K562 (cell line): ENCODE measurements around the gene CHCHD4. TPM values are rescaled to one million over a fixed set of nuclear protein-coding genes. Genes with fewer than 3 reads are reported as not detected.

Source experiments
- ARNT ChIP-seq, 2 experiments: fragments of 450-650 bp; IDR thresholded peaks; 2 replicates each; pipeline ENCODE4 v1.6.1; 2016; ENCODE audit warnings: mild to moderate bottlenecking in 1 of 2
- BHLHE40 ChIP-seq: IDR thresholded peaks from 2 replicates; pipeline ENCODE4 v1.6.1; 2011; ENCODE audit warnings: low read length, improper control_type of control experiment
- DIDO1 ChIP-seq: fragments of 450-650 bp; IDR thresholded peaks from 2 replicates; pipeline ENCODE4 v1.6.1; 2016; ENCODE audit warnings: low read depth, missing biosample characterization, missing genetic modification characterization
- ELF4 ChIP-seq: fragments of 450-650 bp; formaldehyde crosslinking; IDR thresholded peaks from 2 replicates; pipeline ENCODE4 v1.4.0; 2022; ENCODE audit warnings: missing genetic modification characterization
- ETV6 ChIP-seq, 3 experiments: fragments of 150-350 bp in 1 of 3; sonication (generic) in 1 of 3; formaldehyde crosslinking in 1 of 3; IDR thresholded peaks; 2 replicates each; pipeline versions ENCODE4 v1.6.1 to v1.8.0; 2014 to 2022; ENCODE audit warnings: borderline replicate concordance in 2 of 3, low read depth in 2 of 3, antibody characterized with exemption in 1 of 3, low read length in 1 of 3, mild to moderate bottlenecking in 1 of 3, missing genetic modification reagents in 1 of 3
- HDAC1 ChIP-seq, 2 experiments: fragments of 450-650 bp; IDR thresholded peaks; 2 replicates each; pipeline ENCODE4 v1.6.1; 2016 to 2017; ENCODE audit warnings: inconsistent platforms in 1 of 2, mild to moderate bottlenecking in 1 of 2, moderate library complexity in 1 of 2
- SMAD3 ChIP-seq: fragments of 450-650 bp; formaldehyde crosslinking; conservative IDR thresholded peaks from 2 replicates; pipeline ENCODE4 v1.4.0; 2020; ENCODE audit warnings: mild to moderate bottlenecking
- TEAD2 ChIP-seq: fragments of 450-650 bp; IDR thresholded peaks from 2 replicates; pipeline ENCODE4 v1.6.1; 2016; ENCODE audit warnings: missing genetic modification characterization, control low read depth, missing compliant biosample characterization
- TRIM28 ChIP-seq: fragments of 450-650 bp; IDR thresholded peaks from 2 replicates; pipeline ENCODE4 v1.6.1; 2017
- WHSC1 ChIP-seq: IDR thresholded peaks from one replicate; pipeline ENCODE4 v1.6.1; 2012; ENCODE audit warnings: low read length, control low read depth, inconsistent platforms
- ZBTB17 ChIP-seq: fragments of 450-650 bp; formaldehyde crosslinking; IDR thresholded peaks from 2 replicates; pipeline ENCODE4 v1.4.0; 2020; ENCODE audit warnings: mild to moderate bottlenecking
- ZNF133 ChIP-seq: fragments of 250-450 bp; sonication (Bioruptor Pico); IDR thresholded peaks from 2 replicates; pipeline ENCODE4 v1.4.0; 2020; ENCODE audit warnings: mild to moderate bottlenecking
- ZNF232 ChIP-seq: sonication (generic); formaldehyde crosslinking; IDR thresholded peaks from 2 replicates; pipeline ENCODE4 v1.8.0; 2022; ENCODE audit warnings: mild to moderate bottlenecking, missing genetic modification reagents
- ZNF263 ChIP-seq: sonication (generic); formaldehyde crosslinking; IDR thresholded peaks from 2 replicates; pipeline ENCODE4 v1.8.0; 2022; ENCODE audit warnings: mild to moderate bottlenecking, missing genetic modification reagents, borderline replicate concordance
- ZNF668 ChIP-seq: fragments of 250-450 bp; sonication (Bioruptor Pico); IDR thresholded peaks from 2 replicates; pipeline ENCODE4 v1.8.0; 2022; ENCODE audit warnings: mild to moderate bottlenecking, inconsistent platforms
- polyA plus RNA-seq, 8 experiments: library from polyadenylated mRNA; depleted of rRNA in 4 of 8; stranded (reverse) in 5 of 8; unstranded in 3 of 8; fragments of >200 nt; fragmentation: Nextera tagmentation in 2 of 8; fragmentation: Illumina TruSeq in 1 of 8; extraction: Ambion mirVana in 2 of 8; extraction: Trizol in 1 of 8; gene quantifications; 2 replicates each; pipeline versions ENCODE4 v1.2.1 to v1.2.3, GENCODE V29; 2011 to 2014; ENCODE audit warnings: inconsistent platforms in 1 of 8, missing spikeins in 1 of 8
- total RNA-seq, 7 experiments: library from RNA; depleted of rRNA in 6 of 7; stranded (reverse); fragments of >200 nt in 6 of 7; fragmentation: Illumina TruSeq in 2 of 7; extraction: Trizol in 2 of 7; gene quantifications; 2 replicates each; pipeline versions ENCODE4 v1.2.1 to v1.2.3, GENCODE V29; 2011 to 2021; ENCODE audit warnings: low replicate concordance in 1 of 7
- TF ChIP-seq, protein P1 (sequence below): IDR thresholded peaks from 2 replicates; pipeline ENCODE4 v1.6.1; 2011; ENCODE audit warnings: borderline replicate concordance, low read depth, mild to moderate bottlenecking, moderate library complexity, low read length; ENCODE audit not compliant: insufficient read depth, poor library complexity, severe bottlenecking
- TF ChIP-seq, protein P2 (sequence below): sonication (generic); formaldehyde crosslinking; IDR thresholded peaks from 2 replicates; pipeline ENCODE4 v1.8.1; 2022; ENCODE audit warnings: missing genetic modification reagents
- TF ChIP-seq, protein P3 (sequence below): fragments of 200-400 bp; formaldehyde crosslinking; IDR thresholded peaks from 2 replicates; pipeline ENCODE4 v1.6.1; 2017; ENCODE audit warnings: mild to moderate bottlenecking, low read depth, low read length, moderate library complexity
- TF ChIP-seq, protein P4 (sequence below): sonication (generic); formaldehyde crosslinking; IDR thresholded peaks from 2 replicates; pipeline ENCODE4 v1.9.0; 2022; ENCODE audit warnings: mild to moderate bottlenecking, missing genetic modification reagents
- TF ChIP-seq, protein P5 (sequence below): sonication (generic); formaldehyde crosslinking; IDR thresholded peaks from 2 replicates; pipeline ENCODE4 v1.8.0; 2023; ENCODE audit warnings: mild to moderate bottlenecking, missing genetic modification reagents

Gene CHCHD4
- total and polyA plus RNA-seq, 9 of the 15 experiments (the other 6 are each of a cell fraction or from before 2014, with no cell fraction given) = 55.4 to 225 (median 77.2) TPM

DNA sequence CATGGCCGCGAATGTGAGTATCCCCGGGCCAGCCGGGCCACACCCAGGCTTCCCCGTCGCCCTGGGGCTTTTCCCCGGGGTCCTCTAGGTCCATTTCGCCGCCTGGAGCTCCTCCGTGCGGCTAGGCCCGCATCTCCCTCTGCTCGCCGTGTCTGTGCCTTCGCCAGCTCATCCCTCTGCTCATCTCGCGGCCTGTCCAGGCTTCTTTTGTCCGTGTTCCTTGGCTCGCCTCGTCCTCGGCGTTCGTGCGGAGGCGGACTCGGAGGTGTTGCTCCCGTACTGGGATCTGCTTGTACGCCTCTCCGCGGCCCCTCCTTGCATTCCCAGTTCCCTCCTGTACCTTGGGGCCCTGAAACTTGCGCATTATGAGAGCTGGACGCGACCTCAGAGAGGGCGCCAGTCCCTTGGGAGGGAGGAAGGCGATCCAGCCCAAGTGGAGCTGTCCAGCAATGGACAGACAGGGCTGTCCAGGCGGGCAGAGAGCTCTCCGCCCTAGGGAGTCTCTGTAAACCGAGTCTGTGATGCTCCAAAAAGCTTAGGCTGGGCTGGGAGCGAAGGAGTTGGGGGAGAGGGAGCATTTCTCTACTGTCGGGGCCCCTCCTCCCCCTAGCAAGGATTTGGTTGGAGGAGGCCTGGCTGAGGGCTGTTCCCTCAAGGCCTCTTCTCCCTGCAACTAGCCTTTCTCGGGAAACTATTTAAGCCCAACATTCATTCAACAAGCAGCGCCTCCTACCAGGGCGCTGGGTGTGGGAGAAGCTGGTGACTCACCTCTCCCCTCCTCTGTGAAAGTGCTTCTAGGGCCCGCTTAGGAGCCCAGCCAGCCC, 735 bp upstream of the CHCHD4 start (continued):
- TF ChIP-seq, protein P1, sequence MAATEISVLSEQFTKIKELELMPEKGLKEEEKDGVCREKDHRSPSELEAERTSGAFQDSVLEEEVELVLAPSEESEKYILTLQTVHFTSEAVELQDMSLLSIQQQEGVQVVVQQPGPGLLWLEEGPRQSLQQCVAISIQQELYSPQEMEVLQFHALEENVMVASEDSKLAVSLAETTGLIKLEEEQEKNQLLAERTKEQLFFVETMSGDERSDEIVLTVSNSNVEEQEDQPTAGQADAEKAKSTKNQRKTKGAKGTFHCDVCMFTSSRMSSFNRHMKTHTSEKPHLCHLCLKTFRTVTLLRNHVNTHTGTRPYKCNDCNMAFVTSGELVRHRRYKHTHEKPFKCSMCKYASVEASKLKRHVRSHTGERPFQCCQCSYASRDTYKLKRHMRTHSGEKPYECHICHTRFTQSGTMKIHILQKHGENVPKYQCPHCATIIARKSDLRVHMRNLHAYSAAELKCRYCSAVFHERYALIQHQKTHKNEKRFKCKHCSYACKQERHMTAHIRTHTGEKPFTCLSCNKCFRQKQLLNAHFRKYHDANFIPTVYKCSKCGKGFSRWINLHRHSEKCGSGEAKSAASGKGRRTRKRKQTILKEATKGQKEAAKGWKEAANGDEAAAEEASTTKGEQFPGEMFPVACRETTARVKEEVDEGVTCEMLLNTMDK = peak; percentile 8
- TF ChIP-seq ARNT (IDR thresholded peaks at IDR 0.05) (no peak; a peak in 1 of 4 replicates), ZBTB17 (CRISPR knock-in tag) (no peak), TRIM28 (peak; percentile 58; the same call in 1 of the 2 replicates), ZNF263 (CRISPR knock-in tag) (peak; percentile 88), HDAC1 (IDR thresholded peaks at IDR 0.05) (peak in 1 of 2 experiments; percentile 94; a peak in 2 of 4 replicates), ETV6 (IDR thresholded peaks at IDR 0.05; ENCODE audit: borderline replicate concordance in 1 of 2, low read depth in 2 of 2, low read length in 1 of 2) (no peak), ETV6 (CRISPR knock-in tag; IDR thresholded peaks at IDR 0.05; ENCODE audit: borderline replicate concordance) (no peak), ZNF133 (CRISPR knock-in tag) (peak; percentile 61; the same call in 1 of the 2 replicates), ELF4 (CRISPR knock-in tag) (no peak), ZNF668 (CRISPR knock-in tag) (no peak), SMAD3 (no peak), DIDO1 (tag) (no peak), BHLHE40 (no peak; the same call in 1 of the 2 replicates), TEAD2 (tag) (no peak), WHSC1 (no peak), ZNF232 (CRISPR knock-in tag) (0 out of 2 replicates have a peak, but pooled peaks have one; percentile 59)
- TF ChIP-seq, protein P2, sequence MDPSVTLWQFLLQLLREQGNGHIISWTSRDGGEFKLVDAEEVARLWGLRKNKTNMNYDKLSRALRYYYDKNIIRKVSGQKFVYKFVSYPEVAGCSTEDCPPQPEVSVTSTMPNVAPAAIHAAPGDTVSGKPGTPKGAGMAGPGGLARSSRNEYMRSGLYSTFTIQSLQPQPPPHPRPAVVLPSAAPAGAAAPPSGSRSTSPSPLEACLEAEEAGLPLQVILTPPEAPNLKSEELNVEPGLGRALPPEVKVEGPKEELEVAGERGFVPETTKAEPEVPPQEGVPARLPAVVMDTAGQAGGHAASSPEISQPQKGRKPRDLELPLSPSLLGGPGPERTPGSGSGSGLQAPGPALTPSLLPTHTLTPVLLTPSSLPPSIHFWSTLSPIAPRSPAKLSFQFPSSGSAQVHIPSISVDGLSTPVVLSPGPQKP (CRISPR knock-in tag) = no peak
- TF ChIP-seq, protein P3, sequence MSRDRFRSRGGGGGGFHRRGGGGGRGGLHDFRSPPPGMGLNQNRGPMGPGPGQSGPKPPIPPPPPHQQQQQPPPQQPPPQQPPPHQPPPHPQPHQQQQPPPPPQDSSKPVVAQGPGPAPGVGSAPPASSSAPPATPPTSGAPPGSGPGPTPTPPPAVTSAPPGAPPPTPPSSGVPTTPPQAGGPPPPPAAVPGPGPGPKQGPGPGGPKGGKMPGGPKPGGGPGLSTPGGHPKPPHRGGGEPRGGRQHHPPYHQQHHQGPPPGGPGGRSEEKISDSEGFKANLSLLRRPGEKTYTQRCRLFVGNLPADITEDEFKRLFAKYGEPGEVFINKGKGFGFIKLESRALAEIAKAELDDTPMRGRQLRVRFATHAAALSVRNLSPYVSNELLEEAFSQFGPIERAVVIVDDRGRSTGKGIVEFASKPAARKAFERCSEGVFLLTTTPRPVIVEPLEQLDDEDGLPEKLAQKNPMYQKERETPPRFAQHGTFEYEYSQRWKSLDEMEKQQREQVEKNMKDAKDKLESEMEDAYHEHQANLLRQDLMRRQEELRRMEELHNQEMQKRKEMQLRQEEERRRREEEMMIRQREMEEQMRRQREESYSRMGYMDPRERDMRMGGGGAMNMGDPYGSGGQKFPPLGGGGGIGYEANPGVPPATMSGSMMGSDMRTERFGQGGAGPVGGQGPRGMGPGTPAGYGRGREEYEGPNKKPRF = no peak
- TF ChIP-seq, protein P4, sequence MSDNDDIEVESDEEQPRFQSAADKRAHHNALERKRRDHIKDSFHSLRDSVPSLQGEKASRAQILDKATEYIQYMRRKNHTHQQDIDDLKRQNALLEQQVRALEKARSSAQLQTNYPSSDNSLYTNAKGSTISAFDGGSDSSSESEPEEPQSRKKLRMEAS (CRISPR knock-in tag) = no peak
- TF ChIP-seq, protein P5, sequence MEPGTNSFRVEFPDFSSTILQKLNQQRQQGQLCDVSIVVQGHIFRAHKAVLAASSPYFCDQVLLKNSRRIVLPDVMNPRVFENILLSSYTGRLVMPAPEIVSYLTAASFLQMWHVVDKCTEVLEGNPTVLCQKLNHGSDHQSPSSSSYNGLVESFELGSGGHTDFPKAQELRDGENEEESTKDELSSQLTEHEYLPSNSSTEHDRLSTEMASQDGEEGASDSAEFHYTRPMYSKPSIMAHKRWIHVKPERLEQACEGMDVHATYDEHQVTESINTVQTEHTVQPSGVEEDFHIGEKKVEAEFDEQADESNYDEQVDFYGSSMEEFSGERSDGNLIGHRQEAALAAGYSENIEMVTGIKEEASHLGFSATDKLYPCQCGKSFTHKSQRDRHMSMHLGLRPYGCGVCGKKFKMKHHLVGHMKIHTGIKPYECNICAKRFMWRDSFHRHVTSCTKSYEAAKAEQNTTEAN (CRISPR knock-in tag) = no peak
